ENCODE data around the gene UCN2. TPM values are rescaled to one million over a fixed set of nuclear protein-coding genes. Genes with fewer than 3 reads are reported as not detected.

The UCN2 gene
- total and polyA plus RNA-seq, 2 of the 8 experiments (the other 6 are each of a cell fraction or from before 2014, with no cell fraction given), result 0.14 TPM; not detected in 1

- Histone ChIP-seq H2BK20ac (ENCODE audit: low read length) (no peak overlapping the region), H3K4me3 (ENCODE audit: extremely low read depth in 1 of 4, insufficient read depth in 2 of 4, low read depth in 3 of 4, low read length in 4 of 4) (no peak overlapping the region), H2BK12ac (ENCODE audit: low read depth, low read length) (no peak overlapping the region), H2BK15ac (ENCODE audit: low read length) (no peak overlapping the region), H3K79me1 (ENCODE audit: low read depth, low read length) (no peaks in the 10 kb centered on the region), H3K27ac (ENCODE audit: low read depth, low read length) (no peak overlapping the region), H2AFZ (ENCODE audit: low read length) (no peak overlapping the region), H4K20me1 (replicated peaks in 1 of 2; ENCODE audit: control insufficient read depth in 1 of 2, insufficient read depth in 2 of 2, low read length in 2 of 2) (no peaks in the 10 kb centered on the region), H3K4ac (replicated peaks; ENCODE audit: insufficient read length, low read depth, low read length) (no peak overlapping the region), H3K36me3 (ENCODE audit: control insufficient read depth in 2 of 4, insufficient read depth in 4 of 4, low read length in 3 of 4) (peaks cover 0 to 11% (median 3%) of the 10 kb centered on the region in 4 experiments; a peak in 7 of 8 replicates), H4K91ac (replicated peaks; ENCODE audit: insufficient read length, low read length) (no peak overlapping the region), H3K9ac (replicated peaks in 1 of 4; ENCODE audit: extremely low read depth in 1 of 4, low read depth in 3 of 4, low read length in 3 of 4) (no peak overlapping the region), H2AK5ac (ENCODE audit: low read depth, low read length) (no peak overlapping the region), H3K23ac (ENCODE audit: insufficient read length) (no peak overlapping the region), H3K4me1 (replicated peaks in 1 of 4; ENCODE audit: control insufficient read depth in 3 of 4, insufficient read depth in 4 of 4, low read length in 3 of 4) (no peaks in the 10 kb centered on the region), H3K14ac (ENCODE audit: insufficient read length) (no peak overlapping the region), H4K5ac (ENCODE audit: insufficient read length, low read depth, low read length) (no peak overlapping the region), H2BK120ac (replicated peaks; ENCODE audit: low read depth, low read length) (no peak overlapping the region), H3K4me2 (ENCODE audit: insufficient read depth in 1 of 2, low read depth in 2 of 2, low read length in 2 of 2) (no peak overlapping the region), H3K56ac (replicated peaks; ENCODE audit: insufficient read length, low read depth, low read length) (no peak overlapping the region), H4K8ac (ENCODE audit: extremely low read depth, insufficient read depth, low read length) (no peak overlapping the region), H2BK5ac (ENCODE audit: low read depth, low read length) (no peak overlapping the region), H3K23me2 (ENCODE audit: low read depth, low read length) (no peaks in the 10 kb centered on the region), H3K18ac (ENCODE audit: extremely low read depth, low read length) (no peak overlapping the region), H3K9me3 (ENCODE audit: insufficient read depth in 2 of 2, low read depth in 1 of 2, low read length in 1 of 2) (no peaks in the 10 kb centered on the region), H3K79me2 (ENCODE audit: control insufficient read depth in 1 of 2, insufficient read depth in 2 of 2, low read length in 2 of 2) (no peaks in the 10 kb centered on the region), H3K27me3 (replicated peaks in 1 of 4; ENCODE audit: control insufficient read depth in 3 of 4, extremely low read depth in 1 of 4, insufficient read depth in 3 of 4, low read length in 3 of 4) (no peaks in the 10 kb centered on the region)
- CTCF ChIA-PET (ENCODE audit: partially characterized antibody), result interaction anchor here (0.7 to 7.0 kb wide), 5 partner anchors 21 to 91 kb away, joined by 3 to 35 read pairs (median 3); no protein-coding TSS in a partner anchor
- FAIRE-seq (no peak), DNase-seq (ENCODE audit: low read depth in 1 of 2, low spot score in 2 of 2) (no peak)
- POLR2A ChIA-PET (ENCODE audit: partially characterized antibody), result interaction anchor here (0.6 to 1.4 kb wide), 5 partner anchors 8 to 535 kb away, joined by 3 to 5 read pairs (median 3); no protein-coding TSS in a partner anchor
- WGBS, 2 experiments (ENCODE audit: extremely low coverage in 1 of 2, insufficient coverage in 1 of 2, insufficient read length in 1 of 2, insufficient replicate concordance in 2 of 2, low coverage in 1 of 2, low lambda C conversion rate in 2 of 2, missing lambda C conversion rate in 1 of 2), result 93% methylated on average over 9 of the region's 9 CpGs; no CpG with 5 or more reads in 1 of the 2 experiments
- TF ChIP-seq BACH1 (IDR thresholded peaks at IDR 0.05; ENCODE audit: low read length) (no peak), CTCF (IDR thresholded peaks at IDR 0.05; ENCODE audit: control extremely low read depth in 1 of 3, insufficient read depth in 1 of 3, low read depth in 1 of 3, low read length in 3 of 3) (no peak), POU5F1 (IDR thresholded peaks at IDR 0.05; ENCODE audit: low read depth, low read length) (no peak), TAF1 (IDR thresholded peaks at IDR 0.05; ENCODE audit: low read depth, low read length) (no peak), RFX5 (IDR thresholded peaks at IDR 0.05; ENCODE audit: borderline replicate concordance, low read depth, low read length) (no peak), EP300 (IDR thresholded peaks at IDR 0.05; ENCODE audit: borderline replicate concordance in 1 of 2, low read depth in 2 of 2, low read length in 2 of 2) (no peak), SUZ12 (IDR thresholded peaks at IDR 0.05; ENCODE audit: low read length) (no peak), FOSL1 (IDR thresholded peaks at IDR 0.05; ENCODE audit: insufficient read depth, low read depth, low read length) (no peak), NRF1 (IDR thresholded peaks at IDR 0.05; ENCODE audit: low read depth, low read length) (no peak), RXRA (IDR thresholded peaks at IDR 0.05; ENCODE audit: insufficient read depth, low read depth, low read length) (no peak)
These were observed 35.5 kb downstream of the UCN2 start for GRCh38 chr3:48528048-48528447.

Measured in H1 (cell line).